ENCODE results near the gene UGT8.

UGT8 gene

GRCh38 chr4:114597410-114598115, 1.0 kb upstream of the UGT8 start:
- Histone ChIP-seq H3K79me2 (ENCODE audit: low read length) (peaks cover 35% of the 10 kb centered on the region), H3K9ac (ENCODE audit: low read length) (peak overlapping the region; percentile 97), H3K4me2 (ENCODE audit: low read length) (peak overlapping the region; percentile 86), H3K27me3 (ENCODE audit: low read depth, low read length) (no peaks in the 10 kb centered on the region), H4K20me1 (ENCODE audit: insufficient read depth, low read length) (peaks cover 14% of the 10 kb centered on the region; the same call in 1 of the 2 replicates), H3K36me3 (replicated peaks; ENCODE audit: low read depth, low read length) (no peaks in the 10 kb centered on the region), H3K27ac (ENCODE audit: low read length) (no peak overlapping the region), H3K9me3 (ENCODE audit: insufficient read depth, low read length) (no peaks in the 10 kb centered on the region), H3K4me3 (ENCODE audit: low read length) (peak overlapping the region; percentile 99), H2AFZ (ENCODE audit: low read depth, low read length) (peak overlapping the region; percentile 95), H3K4me1 (ENCODE audit: low read length) (peaks cover 28% of the 10 kb centered on the region)
- TF ChIP-seq EZH2phosphoT487 (IDR thresholded peaks at IDR 0.05; ENCODE audit: low read depth): no peak
- no peak for TF ChIP-seq CTCF (IDR thresholded peaks at IDR 0.05; ENCODE audit: low read depth, low read length)

GRCh38 chr4:114599231-114599902, 760 bp downstream of the UGT8 start:
- Histone ChIP-seq H3K27me3 (ENCODE audit: low read depth, low read length) (no peaks in the 10 kb centered on the region), H3K9me3 (ENCODE audit: insufficient read depth, low read length) (no peaks in the 10 kb centered on the region), H3K9ac (ENCODE audit: low read length) (peak overlapping the region; percentile 97), H4K20me1 (ENCODE audit: insufficient read depth, low read length) (peaks cover 14% of the 10 kb centered on the region; the same call in 1 of the 2 replicates), H3K27ac (ENCODE audit: low read length) (peak overlapping the region; percentile 81), H3K4me3 (ENCODE audit: low read length) (peak overlapping the region; percentile 99), H3K79me2 (ENCODE audit: low read length) (peaks cover 51% of the 10 kb centered on the region), H2AFZ (ENCODE audit: low read depth, low read length) (peak overlapping the region; percentile 60), H3K4me2 (ENCODE audit: low read length) (peak overlapping the region; percentile 86), H3K36me3 (replicated peaks; ENCODE audit: low read depth, low read length) (no peaks in the 10 kb centered on the region), H3K4me1 (ENCODE audit: low read length) (peaks cover 44% of the 10 kb centered on the region)
- TF ChIP-seq EZH2phosphoT487 (IDR thresholded peaks at IDR 0.05; ENCODE audit: low read depth) (no peak), CTCF (IDR thresholded peaks at IDR 0.05; ENCODE audit: low read depth, low read length) (peak; percentile 20; the same call in 1 of the 2 replicates)

- Histone ChIP-seq H3K9me3 (ENCODE audit: insufficient read depth, low read length) (no peaks in the 10 kb centered on the region), H3K9ac (ENCODE audit: low read length) (peak overlapping the region; percentile 97), H3K79me2 (ENCODE audit: low read length) (peaks cover 58% of the 10 kb centered on the region), H3K27me3 (ENCODE audit: low read depth, low read length) (no peaks in the 10 kb centered on the region), H4K20me1 (ENCODE audit: insufficient read depth, low read length) (peaks cover 17% of the 10 kb centered on the region; the same call in 1 of the 2 replicates), H3K4me2 (ENCODE audit: low read length) (peak overlapping the region; percentile 86), H3K4me3 (ENCODE audit: low read length) (peak overlapping the region; percentile 99), H2AFZ (ENCODE audit: low read depth, low read length) (peak overlapping the region; percentile 60; the same call in 1 of the 2 replicates), H3K27ac (ENCODE audit: low read length) (peak overlapping the region; percentile 81), H3K36me3 (replicated peaks; ENCODE audit: low read depth, low read length) (no peaks in the 10 kb centered on the region), H3K4me1 (ENCODE audit: low read length) (peaks cover 51% of the 10 kb centered on the region)
- TF ChIP-seq EZH2phosphoT487 (IDR thresholded peaks at IDR 0.05; ENCODE audit: low read depth): no peak
- no peak for TF ChIP-seq CTCF (IDR thresholded peaks at IDR 0.05; ENCODE audit: low read depth, low read length)
Measured at GRCh38 chr4:114599903-114600552, 1.4 kb downstream of the UGT8 start.

- Histone ChIP-seq H2AFZ (ENCODE audit: low read depth, low read length) (no peak overlapping the region), H3K9me3 (ENCODE audit: insufficient read depth, low read length) (no peaks in the 10 kb centered on the region), H4K20me1 (ENCODE audit: insufficient read depth, low read length) (peaks cover 18% of the 10 kb centered on the region; the same call in 1 of the 2 replicates), H3K4me1 (ENCODE audit: low read length) (peaks cover 57% of the 10 kb centered on the region), H3K4me2 (ENCODE audit: low read length) (peak overlapping the region; percentile 86), H3K36me3 (replicated peaks; ENCODE audit: low read depth, low read length) (no peaks in the 10 kb centered on the region), H3K27ac (ENCODE audit: low read length) (no peak overlapping the region), H3K79me2 (ENCODE audit: low read length) (peaks cover 64% of the 10 kb centered on the region), H3K9ac (ENCODE audit: low read length) (peak overlapping the region; percentile 97), H3K27me3 (ENCODE audit: low read depth, low read length) (no peaks in the 10 kb centered on the region), H3K4me3 (ENCODE audit: low read length) (peak overlapping the region; percentile 99)
- TF ChIP-seq CTCF (IDR thresholded peaks at IDR 0.05; ENCODE audit: low read depth, low read length): no peak
- no peak for TF ChIP-seq EZH2phosphoT487 (IDR thresholded peaks at IDR 0.05; ENCODE audit: low read depth)
Measured at GRCh38 chr4:114600672-114601071, 2.1 kb downstream of the UGT8 start.
